GM12873 (cell line): ENCODE results near the gene ACVR1.

Source experiments
- CTCF ChIP-seq: IDR thresholded peaks from 2 replicates; pipeline ENCODE4 v1.5.1; 2012; ENCODE audit warnings: low read depth, mild to moderate bottlenecking, moderate library complexity, low read length, control low read depth; ENCODE audit not compliant: insufficient read depth; ENCODE audit errors: missing control alignments

The ACVR1 gene

GRCh38 chr2:157918319-157918718, 42.2 kb upstream of the ACVR1 start:
- TF ChIP-seq CTCF = no peak

- TF ChIP-seq CTCF = no peak
These were observed 35.6 kb upstream of the ACVR1 start for GRCh38 chr2:157911750-157912149.

- TF ChIP-seq CTCF = no peak
These were observed 35.1 kb upstream of the ACVR1 start for GRCh38 chr2:157911246-157911645.

GRCh38 chr2:157905092-157905491, 29.0 kb upstream of the ACVR1 start:
- no peak for TF ChIP-seq CTCF

GRCh38 chr2:157903626-157904025, 27.5 kb upstream of the ACVR1 start:
- TF ChIP-seq CTCF = no peak

GRCh38 chr2:157903151-157903550, 27.0 kb upstream of the ACVR1 start:
- no peak for TF ChIP-seq CTCF

GRCh38 chr2:157902692-157903091, 26.6 kb upstream of the ACVR1 start:
- no peak for TF ChIP-seq CTCF
